GM12878 (cell line): ENCODE measurements around the gene TLK2. TPM values are rescaled to one million over a fixed set of nuclear protein-coding genes. Genes with fewer than 3 reads are reported as not detected.
A peak's percentile ranks its signal among the peaks of the same experiment; 100 is the strongest.
"Not testable (repeated sequence)": the region's sequence is repeated elsewhere in the genome, so short reads cannot be mapped to it uniquely, and the experiment has no call there.

Source experiments
- ATAC-seq: fragments of 200-7000 bp; cut with Tn5 transposase; 3 replicates; pipeline ENCODE4 v1.9.1; 2020; ENCODE audit warnings: mild to moderate bottlenecking, moderate library complexity
- BruUV-seq: library from RNA; stranded (reverse); fragments of 400-500 nt; replicated peaks from 2 replicates; lab custom pipeline; 2021; lab: Mats Ljungman, UMichigan
- CTCF ChIA-PET: fragments of 300-600 bp; sonication (Branson Sonifier 250); formaldehyde crosslinking; extraction: SDS; loops from one replicate; lab custom pipeline; 2021; ENCODE audit warnings: inconsistent platforms; lab: Yijun Ruan, JAX
- POLR2A ChIA-PET: fragments of 350-600 bp; formaldehyde crosslinking; extraction: SDS; loops from one replicate; lab custom pipeline; 2021; ENCODE audit warnings: inconsistent platforms; lab: Charles Lee
- RAD21 ChIA-PET: fragments of 300-600 bp; sonication (Branson Sonifier 250); formaldehyde crosslinking; loops from one replicate; lab custom pipeline; 2023; ENCODE audit warnings: antibody characterized with exemption; ENCODE audit not compliant: unreplicated experiment; lab: Charles Lee
- SMC1A ChIA-PET: fragments of 300-600 bp; sonication (Branson Sonifier 250); formaldehyde crosslinking; loops from one replicate; lab custom pipeline; 2023; ENCODE audit not compliant: unreplicated experiment, uncharacterized antibody; lab: Charles Lee
- DNase-seq: peaks from one replicate; pipeline ENCODE4 v3.0.0-alpha.2; 2011; ENCODE audit warnings: low read depth, low spot score
- FAIRE-seq: peaks from 3 replicates; lab custom pipeline; 2011; peaks lifted over from hg19 to GRCh38; lab: Jason Lieb, UNC
- H2AFZ ChIP-seq: 2 replicates; pipeline ENCODE4 v1.6.0; 2011; ENCODE audit warnings: low read depth, low read length, control low read depth; ENCODE audit not compliant: control insufficient read depth
- H3K27ac ChIP-seq: 2 replicates; pipeline ENCODE4 v1.5.1; 2011; ENCODE audit warnings: control low read depth; ENCODE audit not compliant: control insufficient read depth, insufficient read depth
- H3K27me3 ChIP-seq, 2 experiments: replicated peaks in 1 of 2; 2 replicates each; pipeline versions ENCODE4 v1.6.0 to v1.6.1; 2011; ENCODE audit warnings: low read length in 1 of 2; ENCODE audit not compliant: control insufficient read depth in 2 of 2, insufficient read depth in 2 of 2
- H3K36me3 ChIP-seq, 2 experiments: 2 replicates each; pipeline ENCODE4 v1.5.1; 2011; ENCODE audit warnings: low read length in 1 of 2; ENCODE audit not compliant: control insufficient read depth in 2 of 2, insufficient read depth in 2 of 2
- H3K4me1 ChIP-seq: 2 replicates; pipeline ENCODE4 v1.6.1; 2011; ENCODE audit warnings: mild to moderate bottlenecking, low read length, moderate library complexity, mixed read lengths; ENCODE audit not compliant: control insufficient read depth, insufficient read depth
- H3K4me2 ChIP-seq: 2 replicates; pipeline ENCODE4 v1.6.0; 2011; ENCODE audit warnings: control low read depth; ENCODE audit not compliant: control insufficient read depth, insufficient read depth
- H3K4me3 ChIP-seq: fragments of 200-600 bp; sonication (generic); 2 replicates; pipeline ENCODE4 v1.5.1; 2016
- H3K79me2 ChIP-seq: 2 replicates; pipeline ENCODE4 v1.6.0; 2011; ENCODE audit warnings: low read length; ENCODE audit not compliant: control insufficient read depth, insufficient read depth
- H3K9ac ChIP-seq: 2 replicates; pipeline ENCODE4 v1.8.0; 2011; ENCODE audit warnings: low read length, control low read depth, mixed read lengths; ENCODE audit not compliant: control insufficient read depth, insufficient read depth
- H3K9me3 ChIP-seq: replicated peaks from 3 replicates; pipeline ENCODE4 v1.5.1; 2011; ENCODE audit warnings: mild to moderate bottlenecking, low read length; ENCODE audit not compliant: control insufficient read depth, insufficient read depth
- H4K20me1 ChIP-seq: 2 replicates; pipeline ENCODE4 v1.6.0; 2011; ENCODE audit not compliant: control insufficient read depth, insufficient read depth
- NR2F1 ChIP-seq: fragments of 450-650 bp; conservative IDR thresholded peaks from 2 replicates; pipeline ENCODE4 v1.6.1; 2017; ENCODE audit warnings: mild to moderate bottlenecking
- WGBS: methylation state at CpG from one replicate; pipeline ENCODE4 v1.1.6; 2016; ENCODE audit warnings: low lambda C conversion rate; ENCODE audit not compliant: insufficient replicate concordance, insufficient coverage; ENCODE audit errors: missing lambda C conversion rate; 5-methylcytosine and 5-hydroxymethylcytosine counted together
- in situ Hi-C: fragments of 300-500 bp; cut with MboI; formaldehyde crosslinking; loops from 9 replicates; pipeline ENCODE4 v1.14.3; 2018; ENCODE audit warnings: mixed read lengths
- intact Hi-C: fragments of 100-400 bp; cut with micrococcal nuclease; formaldehyde crosslinking; loops from one replicate; pipeline ENCODE4 v1.14.2; 2022; ENCODE audit not compliant: unreplicated experiment
- polyA plus RNA-seq, 11 experiments: library from polyadenylated mRNA; depleted of rRNA in 4 of 11; unstranded in 6 of 11; stranded (reverse) in 5 of 11; fragments of >200 nt; fragmentation: Nextera tagmentation in 4 of 11; fragmentation: Illumina TruSeq in 1 of 11; extraction: Ambion mirVana in 4 of 11; extraction: Trizol in 1 of 11; gene quantifications; 1 replicate in 1 of 11; 2 replicates in 10 of 11; pipeline versions ENCODE4 v1.2.1 to v1.2.3, GENCODE V29; 2011 to 2016; ENCODE audit warnings: inconsistent platforms in 2 of 11, missing spikeins in 2 of 11, low read depth in 1 of 11
- total RNA-seq, 4 experiments: library from RNA; depleted of rRNA in 3 of 4; stranded (reverse); fragments of >200 nt in 3 of 4; fragmentation: Illumina TruSeq in 1 of 4; extraction: Trizol in 1 of 4; gene quantifications; 2 replicates each; pipeline versions ENCODE4 v1.2.1 to v1.2.3, GENCODE V29; 2013 to 2021

Gene TLK2
- total and polyA plus RNA-seq, 10 of the 15 experiments (the other 5 are each of a cell fraction or from before 2014, with no cell fraction given) = 12.1 to 51.2 (median 27.5) TPM

DNA sequence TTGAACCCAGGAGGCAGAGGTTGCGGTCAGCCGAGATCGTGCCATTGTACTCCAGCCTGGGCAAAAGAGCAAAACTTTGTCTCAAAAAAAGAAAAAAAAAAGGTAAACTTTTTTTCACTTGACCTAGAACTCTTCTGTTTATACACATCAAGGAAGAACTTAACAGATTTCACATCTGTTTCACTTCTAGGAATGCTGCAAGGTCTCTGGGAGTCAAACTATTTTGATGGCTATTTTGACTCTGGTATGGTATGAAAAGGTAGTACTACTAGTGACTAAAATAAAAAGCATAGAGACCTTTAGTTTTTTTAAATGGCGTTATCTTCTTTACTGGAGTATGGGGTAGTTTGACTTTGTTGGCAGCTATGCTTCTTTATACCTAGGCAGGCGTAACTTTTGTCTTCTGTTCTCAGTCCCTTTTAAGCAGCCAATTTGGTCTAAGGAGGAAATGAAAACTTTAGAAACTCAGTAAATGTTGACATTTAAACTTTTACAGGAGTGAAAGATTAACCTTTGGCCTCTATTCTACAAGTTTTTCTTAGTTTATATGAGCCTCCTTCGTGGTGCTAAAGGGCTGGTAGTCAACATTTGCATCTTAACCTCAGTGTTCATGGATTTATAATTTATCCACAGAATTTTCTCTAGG is 28.7 kb downstream of the TLK2 start:
- H2AFZ ChIP-seq, H3K4me3 ChIP-seq, H3K36me3 ChIP-seq, DNase-seq, H3K4me2 ChIP-seq, intact Hi-C loops, RAD21 ChIA-PET, FAIRE-seq, H4K20me1 ChIP-seq, POLR2A ChIA-PET, H3K4me1 ChIP-seq, H3K9ac ChIP-seq, in situ Hi-C loops, H3K9me3 ChIP-seq, H3K27ac ChIP-seq: not testable (repeated sequence)
- peaks cover 26% of the 10 kb centered on the region for H3K79me2 ChIP-seq
- ChIA-PET SMC1A (interaction anchor here (0.6 to 1.0 kb wide), 2 partner anchors 53 to 643 kb away, joined by 3 read pairs; no protein-coding TSS in a partner anchor), CTCF (interaction anchor here (1.7 kb wide), 1 partner anchor 83 kb away, joined by 4 read pairs; the partner anchor contains the start of gene METTL2A)
- WGBS = 84% methylated on average over 6 of the region's 6 CpGs
- peak; percentile 53; the same call in 1 of the 2 replicates for TF ChIP-seq NR2F1
- TF ChIP-seq, all 136 proteins: peak for 1; not testable (repeated sequence) for 135
- ATAC-seq = peak; percentile 72
- H3K27me3 ChIP-seq, BruUV-seq: not testable (repeated sequence)

DNA sequence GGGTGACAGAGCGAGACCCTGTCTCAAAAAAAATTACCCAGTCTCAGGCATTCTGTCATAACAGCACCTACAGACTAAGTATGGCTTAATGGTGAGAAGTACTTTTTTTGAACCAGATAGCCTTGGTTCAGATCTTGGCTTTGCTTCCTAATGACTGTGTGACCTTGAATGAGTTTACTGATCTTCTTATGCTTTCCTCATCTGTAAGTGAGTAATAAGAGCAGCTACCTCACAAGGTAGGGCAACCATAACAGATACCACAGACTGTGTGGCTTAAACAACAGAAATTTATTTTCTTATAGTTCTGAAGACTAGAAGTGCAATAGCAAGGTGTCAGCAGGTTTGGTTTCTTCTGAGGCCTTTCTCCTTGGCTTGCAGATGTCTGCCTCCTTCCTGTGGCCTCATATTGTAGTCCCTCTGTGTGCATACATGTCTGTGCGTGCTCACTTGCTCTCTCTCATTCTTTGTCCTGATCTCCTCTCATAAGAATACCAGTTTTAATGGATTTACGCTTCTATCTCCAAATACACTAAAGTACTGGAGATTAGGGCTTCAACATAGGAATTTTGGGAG is 31.7 kb downstream of the TLK2 start:
- FAIRE-seq, CTCF ChIA-PET, H3K9ac ChIP-seq, H3K36me3 ChIP-seq, RAD21 ChIA-PET, H3K27me3 ChIP-seq, H3K4me3 ChIP-seq, DNase-seq, H3K4me1 ChIP-seq, BruUV-seq, H3K4me2 ChIP-seq, SMC1A ChIA-PET, H4K20me1 ChIP-seq, H2AFZ ChIP-seq, intact Hi-C loops, in situ Hi-C loops, POLR2A ChIA-PET, ATAC-seq, H3K9me3 ChIP-seq, H3K27ac ChIP-seq: not testable (repeated sequence)
- H3K79me2 ChIP-seq = peaks cover 25% of the 10 kb centered on the region
- WGBS = 99% methylated on average over 3 of the region's 3 CpGs

DNA sequence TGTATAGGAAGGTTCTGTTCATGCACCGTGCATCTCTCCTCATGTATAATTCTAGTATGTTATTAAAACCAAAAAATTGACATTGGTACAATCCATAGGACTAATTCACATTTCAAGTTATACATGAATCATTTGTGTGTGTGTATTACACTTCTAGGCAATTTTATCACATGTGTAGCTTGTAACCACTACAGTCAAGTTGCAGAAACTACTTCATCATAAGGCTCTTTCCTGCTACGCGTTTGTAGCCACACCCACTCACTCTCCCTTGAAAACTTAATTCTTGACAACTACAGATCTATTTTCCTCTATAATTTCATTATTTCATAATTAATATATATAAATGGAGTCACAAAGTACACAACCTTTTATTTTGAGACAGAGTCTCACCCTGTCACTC is 32.4 kb downstream of the TLK2 start:
- H3K9me3 ChIP-seq, H2AFZ ChIP-seq, H3K4me1 ChIP-seq, H3K27me3 ChIP-seq, FAIRE-seq, H3K27ac ChIP-seq, H3K4me2 ChIP-seq, DNase-seq, H4K20me1 ChIP-seq, intact Hi-C loops, SMC1A ChIA-PET, POLR2A ChIA-PET, in situ Hi-C loops, H3K4me3 ChIP-seq, BruUV-seq, H3K36me3 ChIP-seq, CTCF ChIA-PET, H3K9ac ChIP-seq, RAD21 ChIA-PET, ATAC-seq: not testable (repeated sequence)
- 100% methylated on average over 3 of the region's 3 CpGs for WGBS
- H3K79me2 ChIP-seq = peaks cover 20% of the 10 kb centered on the region

DNA sequence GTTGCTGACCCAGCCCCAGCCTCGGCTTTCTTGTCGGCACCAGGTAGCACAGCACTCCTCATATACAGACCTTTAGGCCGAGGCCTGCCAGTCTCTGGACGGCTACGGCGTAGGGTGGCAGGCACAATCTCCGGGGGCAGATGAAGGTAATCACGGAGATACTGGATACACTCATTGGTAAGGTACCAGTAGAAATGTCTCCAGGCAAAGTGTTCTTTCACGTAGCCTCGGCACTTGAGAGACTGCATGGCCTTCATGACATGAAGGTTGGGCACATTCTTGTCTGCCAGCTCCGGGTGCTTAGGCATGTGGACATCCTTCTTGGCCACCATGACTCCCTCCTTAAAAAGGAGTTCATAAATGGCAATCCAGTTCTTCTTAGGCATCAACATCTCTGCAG is 37.8 kb downstream of the TLK2 start:
- peaks cover 11% of the 10 kb centered on the region for H3K79me2 ChIP-seq
- H3K9me3 ChIP-seq, H3K27me3 ChIP-seq, SMC1A ChIA-PET, CTCF ChIA-PET, H2AFZ ChIP-seq, H3K4me1 ChIP-seq, H3K4me3 ChIP-seq, BruUV-seq, intact Hi-C loops, DNase-seq, H3K4me2 ChIP-seq, POLR2A ChIA-PET, H4K20me1 ChIP-seq, RAD21 ChIA-PET, in situ Hi-C loops, ATAC-seq, H3K36me3 ChIP-seq, FAIRE-seq, H3K27ac ChIP-seq, H3K9ac ChIP-seq: not testable (repeated sequence)
- WGBS = over 99% methylated on average over 11 of the region's 11 CpGs
